DMS153 treated with DMSO at 0.1 percent for 48 hours (cell line): Measurements from ENCODE around the gene TIGD3.

ENCODE experiments used
- DNase-seq: peaks from one replicate; lab custom pipeline; 2025; ENCODE audit not compliant: unreplicated experiment; lab: John Stamatoyannopoulos, UW

Gene TIGD3

GRCh38 chr11:65404638-65405339 is 50.2 kb downstream of the TIGD3 start:
- DNase-seq, result no peak
